CD14-positive monocyte (primary cell): ENCODE measurements around the gene TTYH1. TPM values are rescaled to one million over a fixed set of nuclear protein-coding genes. Genes with fewer than 3 reads are reported as not detected.

ENCODE experiments used
- DNase-seq, 3 donors: peaks; one replicate each; pipeline ENCODE4 v3.0.0-alpha.2; 2011 to 2022
- H2AFZ ChIP-seq: 2 replicates; pipeline ENCODE4 v1.6.0; 2012; ENCODE audit warnings: mild to moderate bottlenecking, low read depth, low read length, inconsistent platforms; ENCODE audit not compliant: insufficient read depth, poor library complexity, severe bottlenecking
- H3K27ac ChIP-seq, 2 donors: 1 replicate in 1 of 2; 2 replicates in 1 of 2; pipeline ENCODE4 v1.5.1; 2012 to 2013; ENCODE audit warnings: low read length in 2 of 2, control low read depth in 1 of 2, inconsistent platforms in 1 of 2, low read depth in 1 of 2, mild to moderate bottlenecking in 1 of 2
- H3K27me3 ChIP-seq, 2 donors: one replicate each; pipeline versions ENCODE4 v1.6.0 to v1.6.1; 2011 to 2013; ENCODE audit warnings: low read length in 2 of 2; ENCODE audit not compliant: control insufficient read depth in 2 of 2, insufficient read depth in 2 of 2
- H3K36me3 ChIP-seq, 2 donors: replicated peaks in 1 of 2; 1 replicate in 1 of 2; 2 replicates in 1 of 2; pipeline versions ENCODE4 v1.5.1 to v1.6.1; 2012 to 2013; ENCODE audit warnings: low read length in 2 of 2, control low read depth in 1 of 2, inconsistent platforms in 1 of 2, mild to moderate bottlenecking in 1 of 2; ENCODE audit not compliant: insufficient read depth in 2 of 2, control insufficient read depth in 1 of 2
- H3K4me1 ChIP-seq, 2 donors: 1 replicate in 1 of 2; 2 replicates in 1 of 2; pipeline versions ENCODE4 v1.5.1 to v1.6.1; 2012 to 2013; ENCODE audit warnings: low read length in 2 of 2, control low read depth in 1 of 2, inconsistent platforms in 1 of 2, mild to moderate bottlenecking in 1 of 2, moderate library complexity in 1 of 2; ENCODE audit not compliant: insufficient read depth in 2 of 2, control insufficient read depth in 1 of 2
- H3K4me2 ChIP-seq: replicated peaks from 2 replicates; pipeline ENCODE3; 2012; ENCODE audit warnings: low read length, moderate library complexity, mild to moderate bottlenecking; ENCODE audit not compliant: poor library complexity, severe bottlenecking; ENCODE audit errors: extremely low read depth
- H3K4me3 ChIP-seq, 3 experiments: fragments of 200-600 bp in 1 of 3; sonication (generic) in 1 of 3; replicated peaks in 1 of 3; 1 replicate in 2 of 3; 2 replicates in 1 of 3; pipeline ENCODE4 v1.5.1; 2011 to 2013; ENCODE audit warnings: low read length in 3 of 3, mild to moderate bottlenecking in 3 of 3, control low read depth in 2 of 3, low read depth in 2 of 3, inconsistent platforms in 1 of 3, moderate library complexity in 1 of 3
- H3K79me2 ChIP-seq: 2 replicates; pipeline ENCODE4 v1.6.0; 2012; ENCODE audit warnings: mild to moderate bottlenecking, control low read depth, inconsistent platforms, low read length, moderate library complexity; ENCODE audit not compliant: insufficient read depth
- H3K9ac ChIP-seq: 2 replicates; pipeline ENCODE4 v1.6.0; 2017; ENCODE audit warnings: low read length, mild to moderate bottlenecking; ENCODE audit not compliant: insufficient read depth, poor library complexity, severe bottlenecking
- H3K9me3 ChIP-seq, 2 donors: replicated peaks in 1 of 2; 1 replicate in 1 of 2; 2 replicates in 1 of 2; pipeline versions ENCODE4 v1.5.1 to v1.6.1; 2012 to 2013; ENCODE audit warnings: low read length in 2 of 2, control low read depth in 1 of 2; ENCODE audit not compliant: control insufficient read depth in 1 of 2, insufficient read depth in 1 of 2
- H4K20me1 ChIP-seq: 2 replicates; pipeline ENCODE4 v1.6.0; 2012; ENCODE audit warnings: mild to moderate bottlenecking, low read length, control low read depth, moderate library complexity; ENCODE audit not compliant: insufficient read depth
- H3K27ac Mint-ChIP-seq, 7 donors: one replicate each; pipeline ENCODE4 v1.8.0; 2020; ENCODE audit warnings: mild to moderate bottlenecking in 7 of 7, mixed read lengths in 7 of 7, moderate library complexity in 6 of 7, inconsistent platforms in 2 of 7
- H3K27me3 Mint-ChIP-seq, 3 donors: one replicate each; pipeline ENCODE4 v1.8.0; 2021 to 2022; ENCODE audit warnings: low read depth in 3 of 3, mild to moderate bottlenecking in 3 of 3, mixed read lengths in 3 of 3, moderate library complexity in 3 of 3, inconsistent platforms in 1 of 3
- H3K36me3 Mint-ChIP-seq, 2 donors: one replicate each; pipeline ENCODE4 v1.8.0; 2020; ENCODE audit warnings: mixed read lengths in 2 of 2, inconsistent platforms in 1 of 2, mild to moderate bottlenecking in 1 of 2
- H3K4me1 Mint-ChIP-seq: one replicate; pipeline ENCODE4 v1.8.0; 2020; ENCODE audit warnings: mild to moderate bottlenecking, mixed read lengths
- H3K4me3 Mint-ChIP-seq, 2 donors: one replicate each; pipeline ENCODE4 v1.8.0; 2020; ENCODE audit warnings: mild to moderate bottlenecking in 2 of 2, mixed read lengths in 2 of 2, moderate library complexity in 1 of 2
- H3K9me3 Mint-ChIP-seq, 7 donors: one replicate each; pipeline ENCODE4 v1.8.0; 2020 to 2022; ENCODE audit warnings: mixed read lengths in 7 of 7, mild to moderate bottlenecking in 6 of 7, moderate library complexity in 6 of 7, inconsistent platforms in 2 of 7
- CTCF ChIP-seq: fragments of 200-600 bp; IDR thresholded peaks from one replicate; pipeline ENCODE4 v1.8.0; 2022; ENCODE audit warnings: antibody characterized with exemption, mild to moderate bottlenecking
- WGBS: methylation state at CpG from one replicate; pipeline ENCODE4 v1.1.5; 2013; ENCODE audit warnings: missing lambda C conversion rate; ENCODE audit not compliant: insufficient coverage; 5-methylcytosine and 5-hydroxymethylcytosine counted together
- intact Hi-C, 2 donors: fragments of 100-400 bp; cut with micrococcal nuclease; formaldehyde crosslinking; loops; one replicate each; pipeline versions ENCODE4 v1.15.0 to v1.15.1; 2023
- polyA plus RNA-seq, 3 donors: library from polyadenylated mRNA; depleted of rRNA in 1 of 3; unstranded in 2 of 3; stranded (reverse) in 1 of 3; fragments of 300-500 nt in 2 of 3; fragments of >200 nt in 1 of 3; fragmentation: Illumina TruSeq in 2 of 3; gene quantifications; 1 replicate in 2 of 3; 2 replicates in 1 of 3; pipeline ENCODE4 v1.2.3, GENCODE V29; 2012 to 2021

The TTYH1 gene
- polyA plus RNA-seq, 3 donors: not detected

- Histone ChIP-seq H3K4me2 (no peak overlapping the region), H3K27ac (no peak overlapping the region), H3K27me3 (no peaks in the 10 kb centered on the region), H3K36me3 (no peaks in the 10 kb centered on the region), H3K4me1 (no peaks in the 10 kb centered on the region), H3K4me3 (no peak overlapping the region), H4K20me1 (no peaks in the 10 kb centered on the region), H3K9me3 (peaks cover 0 to 13% of the 10 kb centered on the region in 2 donors), H3K79me2 (no peaks in the 10 kb centered on the region), H3K9ac (no peak overlapping the region), H2AFZ (no peak overlapping the region)
- Mint-ChIP-seq H3K27me3 (peaks cover 4 to 17% (median 5%) of the 10 kb centered on the region in 3 donors), H3K27ac (no peak overlapping the region), H3K4me1 (no peaks in the 10 kb centered on the region), H3K4me3 (no peak overlapping the region), H3K9me3 (peaks cover 3 to 17% (median 15%) of the 10 kb centered on the region in 7 donors), H3K36me3 (no peaks in the 10 kb centered on the region)
- DNase-seq: no peak
- no peak for TF ChIP-seq CTCF
- WGBS: no CpG with 5 or more reads among the region's 6 CpGs
- intact Hi-C loops: no loop called here
Measured at GRCh38 chr19:54400913-54401312, 14.4 kb upstream of the TTYH1 start.

DNA sequence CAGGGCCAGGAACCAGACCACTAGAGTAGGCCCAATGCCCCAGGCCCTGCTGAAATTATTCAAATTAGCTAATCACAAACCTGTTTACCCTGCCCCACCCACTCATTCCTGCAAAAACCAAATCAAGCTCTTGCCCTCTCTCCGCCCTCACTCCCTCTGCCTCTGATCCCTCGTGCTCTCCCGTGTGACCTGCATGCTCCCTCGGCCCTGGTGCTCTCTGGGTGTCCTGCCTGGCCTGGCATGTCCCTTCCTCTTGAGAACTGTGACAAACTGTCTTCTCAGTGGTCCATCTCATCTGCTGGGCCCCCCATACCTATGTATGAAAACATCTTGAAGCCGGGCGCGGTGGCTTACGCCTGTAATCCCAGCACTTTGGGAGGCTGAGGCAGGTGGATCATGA lies 12.2 kb upstream of the TTYH1 start:
- Histone ChIP-seq H3K27me3 (no peaks in the 10 kb centered on the region), H3K27ac (no peak overlapping the region), H3K4me1 (no peaks in the 10 kb centered on the region), H3K36me3 (no peaks in the 10 kb centered on the region), H3K4me2 (no peak overlapping the region), H2AFZ (no peak overlapping the region), H3K9me3 (peaks cover 6 to 9% of the 10 kb centered on the region in 2 donors), H3K79me2 (no peaks in the 10 kb centered on the region), H3K9ac (no peak overlapping the region), H3K4me3 (no peak overlapping the region), H4K20me1 (no peaks in the 10 kb centered on the region)
- H3K4me1 Mint-ChIP-seq: no peaks in the 10 kb centered on the region
- peaks cover 3 to 14% (median 12%) of the 10 kb centered on the region in 7 donors for H3K9me3 Mint-ChIP-seq
- 94% methylated on average over 5 of the region's 8 CpGs for WGBS
- intact Hi-C loops: no loop called here
- no peak for DNase-seq
- H3K27me3 Mint-ChIP-seq: peaks cover 4 to 11% (median 6%) of the 10 kb centered on the region in 3 donors
- no peak for TF ChIP-seq CTCF
- H3K4me3 Mint-ChIP-seq: no peak overlapping the region
- no peak overlapping the region for H3K27ac Mint-ChIP-seq
- no peaks in the 10 kb centered on the region for H3K36me3 Mint-ChIP-seq
